WTC11 (cell line): ENCODE measurements around the gene RPUSD3. TPM values are rescaled to one million over a fixed set of nuclear protein-coding genes. Genes with fewer than 3 reads are reported as not detected.

Experiments
- ATAC-seq: fragments of 200-7000 bp; cut with Tn5 transposase; 2 replicates; pipeline ENCODE4 v1.10.0; 2021; ENCODE audit warnings: mild to moderate bottlenecking, moderate library complexity
- CTCF ChIA-PET: fragments of 300-600 bp; sonication (Branson Sonifier 250); formaldehyde crosslinking; loops from one replicate; lab custom pipeline; 2021; ENCODE audit warnings: antibody characterized with exemption; lab: Charles Lee
- POLR2A ChIA-PET: fragments of 350-600 bp; sonication (Branson Sonifier 250); formaldehyde crosslinking; loops from one replicate; lab custom pipeline; 2021; ENCODE audit warnings: antibody characterized with exemption; lab: Charles Lee
- DNase-seq: peaks from one replicate; pipeline ENCODE4 v3.0.0; 2021; ENCODE audit warnings: low spot score
- H3K27ac Mint-ChIP-seq: 2 replicates; pipeline ENCODE4 v1.8.0; 2021; ENCODE audit warnings: mixed read lengths
- H3K27me3 Mint-ChIP-seq: 2 replicates; pipeline ENCODE4 v1.8.0; 2021; ENCODE audit warnings: low read depth, mild to moderate bottlenecking, moderate library complexity, mixed read lengths
- H3K36me3 Mint-ChIP-seq: 2 replicates; pipeline ENCODE4 v1.8.0; 2021; ENCODE audit warnings: mixed read lengths
- H3K4me1 Mint-ChIP-seq: 2 replicates; pipeline ENCODE4 v1.8.0; 2022; ENCODE audit warnings: mixed read lengths
- H3K4me3 Mint-ChIP-seq: 2 replicates; pipeline ENCODE4 v1.8.0; 2021; ENCODE audit warnings: mild to moderate bottlenecking, moderate library complexity, mixed read lengths
- H3K9me3 Mint-ChIP-seq: 2 replicates; pipeline ENCODE4 v1.8.0; 2021; ENCODE audit warnings: mixed read lengths
- ELF4 ChIP-seq: sonication (generic); formaldehyde crosslinking; IDR thresholded peaks from 2 replicates; pipeline ENCODE4 v1.8.1; 2022; ENCODE audit warnings: low read depth, mild to moderate bottlenecking, moderate library complexity, missing genetic modification reagents
- EMX1 ChIP-seq: fragments of 250-450 bp; sonication (Bioruptor Pico); IDR thresholded peaks from 2 replicates; pipeline ENCODE4 v1.8.0; 2021; ENCODE audit warnings: mild to moderate bottlenecking
- GABPB1 ChIP-seq: sonication (generic); formaldehyde crosslinking; IDR thresholded peaks from 2 replicates; pipeline ENCODE4 v1.8.1; 2023; ENCODE audit warnings: mild to moderate bottlenecking, missing genetic modification reagents
- NFATC4 ChIP-seq: fragments of 250-450 bp; sonication (Bioruptor Pico); IDR thresholded peaks from 2 replicates; pipeline ENCODE4 v1.9.0; 2021; ENCODE audit warnings: mild to moderate bottlenecking
- NR1H2 ChIP-seq: sonication (generic); formaldehyde crosslinking; IDR thresholded peaks from 2 replicates; pipeline ENCODE4 v1.9.0; 2021; ENCODE audit warnings: mild to moderate bottlenecking, moderate library complexity, missing genetic modification reagents
- PRRX2 ChIP-seq: fragments of 250-450 bp; sonication (Bioruptor Pico); IDR thresholded peaks from 2 replicates; pipeline ENCODE4 v1.8.0; 2021; ENCODE audit warnings: mild to moderate bottlenecking
- SMAD4 ChIP-seq: sonication (generic); formaldehyde crosslinking; IDR thresholded peaks from 2 replicates; pipeline ENCODE4 v1.8.0; 2022; ENCODE audit warnings: mild to moderate bottlenecking, missing genetic modification reagents
- SOX15 ChIP-seq: fragments of 250-450 bp; sonication (Bioruptor Pico); IDR thresholded peaks from 2 replicates; pipeline ENCODE4 v1.9.0; 2021; ENCODE audit warnings: mild to moderate bottlenecking
- TCF7 ChIP-seq: sonication (generic); formaldehyde crosslinking; IDR thresholded peaks from 2 replicates; pipeline ENCODE4 v1.8.0; 2022; ENCODE audit warnings: mild to moderate bottlenecking, low read depth, missing genetic modification reagents, moderate library complexity
- TEAD4 ChIP-seq: sonication (generic); formaldehyde crosslinking; IDR thresholded peaks from 2 replicates; pipeline ENCODE4 v1.8.0; 2022; ENCODE audit warnings: mild to moderate bottlenecking, missing genetic modification reagents
- TP53 ChIP-seq: sonication (generic); formaldehyde crosslinking; IDR thresholded peaks from 2 replicates; pipeline ENCODE4 v1.8.1; 2023; ENCODE audit warnings: mild to moderate bottlenecking, missing genetic modification reagents
- ZBTB21 ChIP-seq: sonication (generic); formaldehyde crosslinking; IDR thresholded peaks from 2 replicates; pipeline ENCODE4 v1.8.1; 2023; ENCODE audit warnings: mild to moderate bottlenecking, missing genetic modification reagents, borderline replicate concordance
- ZNF138 ChIP-seq: sonication (generic); formaldehyde crosslinking; conservative IDR thresholded peaks from 2 replicates; pipeline ENCODE4 v1.8.1; 2022; ENCODE audit warnings: mild to moderate bottlenecking, moderate library complexity, missing genetic modification reagents
- ZNF263 ChIP-seq: sonication (generic); formaldehyde crosslinking; IDR thresholded peaks from 2 replicates; pipeline ENCODE4 v1.8.1; 2022; ENCODE audit warnings: low read depth, mild to moderate bottlenecking, moderate library complexity, missing genetic modification reagents
- total RNA-seq: library from RNA; stranded (reverse); gene quantifications from 3 replicates; pipeline ENCODE4 v1.2.3, GENCODE V29; 2021
- TF ChIP-seq, protein P1 (sequence below): sonication (generic); formaldehyde crosslinking; IDR thresholded peaks from 2 replicates; pipeline ENCODE4 v1.8.1; 2023; ENCODE audit warnings: mild to moderate bottlenecking, missing genetic modification reagents, moderate library complexity
- TF ChIP-seq, protein P2 (sequence below): sonication (generic); formaldehyde crosslinking; IDR thresholded peaks from 2 replicates; pipeline ENCODE4 v1.8.1; 2023; ENCODE audit warnings: mild to moderate bottlenecking, missing genetic modification reagents
- TF ChIP-seq, protein P3 (sequence below): sonication (generic); formaldehyde crosslinking; IDR thresholded peaks from 2 replicates; pipeline ENCODE4 v1.8.0; 2023; ENCODE audit warnings: mild to moderate bottlenecking, missing genetic modification reagents
- TF ChIP-seq, protein P4 (sequence below): sonication (generic); formaldehyde crosslinking; IDR thresholded peaks from 2 replicates; pipeline ENCODE4 v1.8.1; 2022; ENCODE audit warnings: low read depth, mild to moderate bottlenecking, moderate library complexity, missing genetic modification reagents, borderline replicate concordance
- TF ChIP-seq, protein P5 (sequence below): sonication (generic); formaldehyde crosslinking; IDR thresholded peaks from 2 replicates; pipeline ENCODE4 v1.8.1; 2023; ENCODE audit warnings: mild to moderate bottlenecking, missing genetic modification reagents, borderline replicate concordance

The RPUSD3 gene
- total RNA-seq, 1 experiment from 2014 or later: 95.5 TPM

DNA sequence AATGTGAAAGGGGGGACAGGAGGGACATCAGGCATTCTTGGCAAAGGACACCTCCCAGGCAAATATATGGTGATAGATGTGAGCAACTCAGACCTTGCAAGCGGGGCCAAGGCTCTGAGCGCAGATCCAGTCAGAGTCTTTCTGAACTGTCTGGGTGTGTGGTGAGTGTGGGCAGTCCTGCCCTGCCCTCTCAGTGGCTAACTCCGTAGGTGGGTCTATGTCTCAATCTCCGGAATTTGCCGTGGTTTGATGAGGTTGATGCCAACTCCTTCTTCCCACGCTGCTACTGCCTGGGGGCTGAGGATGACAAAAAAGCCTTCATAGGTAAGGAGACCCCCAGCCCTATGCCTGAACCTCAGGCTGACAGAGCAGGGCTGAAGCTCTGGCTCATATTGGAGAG lies 26.4 kb downstream of the RPUSD3 start:
- H3K9me3 Mint-ChIP-seq: no peaks in the 10 kb centered on the region

DNA sequence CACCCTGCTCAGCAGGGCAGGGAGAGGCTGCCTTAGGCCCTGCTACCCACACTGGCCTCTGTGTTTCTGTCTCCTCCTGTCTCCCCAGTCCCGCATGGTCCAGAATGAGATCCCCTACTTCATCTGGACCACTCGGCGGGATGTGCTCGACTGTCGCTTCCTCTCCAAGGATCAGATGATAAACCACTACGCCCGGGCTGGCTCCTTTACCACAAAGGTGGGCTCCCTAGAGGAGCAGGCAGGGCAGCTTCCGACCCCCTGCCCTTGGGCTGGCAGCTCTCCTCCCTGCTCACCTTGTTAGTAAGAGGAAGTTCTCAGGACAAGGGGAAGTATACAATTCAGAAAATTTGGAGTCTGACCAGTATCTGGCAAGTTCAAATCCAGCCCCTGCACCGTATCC lies 27.8 kb downstream of the RPUSD3 start:
- Mint-ChIP-seq H3K4me3 (no peak overlapping the region), H3K4me1 (peaks cover 5% of the 10 kb centered on the region; the same call in 1 of the 2 replicates), H3K27me3 (peaks cover 10% of the 10 kb centered on the region), H3K27ac (no peak overlapping the region), H3K9me3 (no peaks in the 10 kb centered on the region), H3K36me3 (no peaks in the 10 kb centered on the region)
- TF ChIP-seq, protein P1, sequence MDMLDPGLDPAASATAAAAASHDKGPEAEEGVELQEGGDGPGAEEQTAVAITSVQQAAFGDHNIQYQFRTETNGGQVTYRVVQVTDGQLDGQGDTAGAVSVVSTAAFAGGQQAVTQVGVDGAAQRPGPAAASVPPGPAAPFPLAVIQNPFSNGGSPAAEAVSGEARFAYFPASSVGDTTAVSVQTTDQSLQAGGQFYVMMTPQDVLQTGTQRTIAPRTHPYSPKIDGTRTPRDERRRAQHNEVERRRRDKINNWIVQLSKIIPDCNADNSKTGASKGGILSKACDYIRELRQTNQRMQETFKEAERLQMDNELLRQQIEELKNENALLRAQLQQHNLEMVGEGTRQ (CRISPR knock-in tag): no peak
- no peak for TF ChIP-seq NFATC4 (CRISPR knock-in tag)
- TF ChIP-seq, protein P2, sequence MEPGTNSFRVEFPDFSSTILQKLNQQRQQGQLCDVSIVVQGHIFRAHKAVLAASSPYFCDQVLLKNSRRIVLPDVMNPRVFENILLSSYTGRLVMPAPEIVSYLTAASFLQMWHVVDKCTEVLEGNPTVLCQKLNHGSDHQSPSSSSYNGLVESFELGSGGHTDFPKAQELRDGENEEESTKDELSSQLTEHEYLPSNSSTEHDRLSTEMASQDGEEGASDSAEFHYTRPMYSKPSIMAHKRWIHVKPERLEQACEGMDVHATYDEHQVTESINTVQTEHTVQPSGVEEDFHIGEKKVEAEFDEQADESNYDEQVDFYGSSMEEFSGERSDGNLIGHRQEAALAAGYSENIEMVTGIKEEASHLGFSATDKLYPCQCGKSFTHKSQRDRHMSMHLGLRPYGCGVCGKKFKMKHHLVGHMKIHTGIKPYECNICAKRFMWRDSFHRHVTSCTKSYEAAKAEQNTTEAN (CRISPR knock-in tag): no peak
- TF ChIP-seq ZNF138 (CRISPR knock-in tag): no peak
- no peak for TF ChIP-seq NR1H2 (CRISPR knock-in tag)
- TF ChIP-seq TP53 (CRISPR knock-in tag): no peak
- TF ChIP-seq, protein P3, sequence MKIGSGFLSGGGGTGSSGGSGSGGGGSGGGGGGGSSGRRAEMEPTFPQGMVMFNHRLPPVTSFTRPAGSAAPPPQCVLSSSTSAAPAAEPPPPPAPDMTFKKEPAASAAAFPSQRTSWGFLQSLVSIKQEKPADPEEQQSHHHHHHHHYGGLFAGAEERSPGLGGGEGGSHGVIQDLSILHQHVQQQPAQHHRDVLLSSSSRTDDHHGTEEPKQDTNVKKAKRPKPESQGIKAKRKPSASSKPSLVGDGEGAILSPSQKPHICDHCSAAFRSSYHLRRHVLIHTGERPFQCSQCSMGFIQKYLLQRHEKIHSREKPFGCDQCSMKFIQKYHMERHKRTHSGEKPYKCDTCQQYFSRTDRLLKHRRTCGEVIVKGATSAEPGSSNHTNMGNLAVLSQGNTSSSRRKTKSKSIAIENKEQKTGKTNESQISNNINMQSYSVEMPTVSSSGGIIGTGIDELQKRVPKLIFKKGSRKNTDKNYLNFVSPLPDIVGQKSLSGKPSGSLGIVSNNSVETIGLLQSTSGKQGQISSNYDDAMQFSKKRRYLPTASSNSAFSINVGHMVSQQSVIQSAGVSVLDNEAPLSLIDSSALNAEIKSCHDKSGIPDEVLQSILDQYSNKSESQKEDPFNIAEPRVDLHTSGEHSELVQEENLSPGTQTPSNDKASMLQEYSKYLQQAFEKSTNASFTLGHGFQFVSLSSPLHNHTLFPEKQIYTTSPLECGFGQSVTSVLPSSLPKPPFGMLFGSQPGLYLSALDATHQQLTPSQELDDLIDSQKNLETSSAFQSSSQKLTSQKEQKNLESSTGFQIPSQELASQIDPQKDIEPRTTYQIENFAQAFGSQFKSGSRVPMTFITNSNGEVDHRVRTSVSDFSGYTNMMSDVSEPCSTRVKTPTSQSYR (CRISPR knock-in tag): no peak
- TF ChIP-seq, protein P4, sequence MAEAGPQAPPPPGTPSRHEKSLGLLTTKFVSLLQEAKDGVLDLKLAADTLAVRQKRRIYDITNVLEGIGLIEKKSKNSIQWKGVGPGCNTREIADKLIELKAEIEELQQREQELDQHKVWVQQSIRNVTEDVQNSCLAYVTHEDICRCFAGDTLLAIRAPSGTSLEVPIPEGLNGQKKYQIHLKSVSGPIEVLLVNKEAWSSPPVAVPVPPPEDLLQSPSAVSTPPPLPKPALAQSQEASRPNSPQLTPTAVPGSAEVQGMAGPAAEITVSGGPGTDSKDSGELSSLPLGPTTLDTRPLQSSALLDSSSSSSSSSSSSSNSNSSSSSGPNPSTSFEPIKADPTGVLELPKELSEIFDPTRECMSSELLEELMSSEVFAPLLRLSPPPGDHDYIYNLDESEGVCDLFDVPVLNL (CRISPR knock-in tag): no peak
- TF ChIP-seq SMAD4: no peak
- TF ChIP-seq GABPB1 (CRISPR knock-in tag): no peak
- TF ChIP-seq ELF4: no peak
- no peak for TF ChIP-seq ZBTB21 (CRISPR knock-in tag)
- no peak for TF ChIP-seq TCF7 (CRISPR knock-in tag)
- TF ChIP-seq PRRX2: no peak
- TF ChIP-seq ZNF263 (CRISPR knock-in tag): no peak
- POLR2A ChIA-PET: no interaction called here
- CTCF ChIA-PET: no interaction called here
- ATAC-seq (no peak), DNase-seq (no peak)

More for the DNA sequence above, 26.4 kb downstream of the RPUSD3 start:
- CTCF ChIA-PET: interaction anchor here (1.0 kb wide), 1 partner anchor 9 kb away, joined by 3 read pairs; no protein-coding TSS in a partner anchor
- Mint-ChIP-seq H3K4me3 (no peak overlapping the region), H3K36me3 (no peaks in the 10 kb centered on the region), H3K27ac (no peak overlapping the region), H3K27me3 (no peaks in the 10 kb centered on the region; the same call in 1 of the 2 replicates), H3K4me1 (no peaks in the 10 kb centered on the region)
- DNase-seq (no peak), ATAC-seq (no peak)
- POLR2A ChIA-PET: no interaction called here
- TF ChIP-seq, protein P3 (CRISPR knock-in tag): no peak
- TF ChIP-seq SOX15 (CRISPR knock-in tag): no peak
- TF ChIP-seq TEAD4 (CRISPR knock-in tag): no peak
- no peak for TF ChIP-seq EMX1 (CRISPR knock-in tag)
- TF ChIP-seq, protein P5, sequence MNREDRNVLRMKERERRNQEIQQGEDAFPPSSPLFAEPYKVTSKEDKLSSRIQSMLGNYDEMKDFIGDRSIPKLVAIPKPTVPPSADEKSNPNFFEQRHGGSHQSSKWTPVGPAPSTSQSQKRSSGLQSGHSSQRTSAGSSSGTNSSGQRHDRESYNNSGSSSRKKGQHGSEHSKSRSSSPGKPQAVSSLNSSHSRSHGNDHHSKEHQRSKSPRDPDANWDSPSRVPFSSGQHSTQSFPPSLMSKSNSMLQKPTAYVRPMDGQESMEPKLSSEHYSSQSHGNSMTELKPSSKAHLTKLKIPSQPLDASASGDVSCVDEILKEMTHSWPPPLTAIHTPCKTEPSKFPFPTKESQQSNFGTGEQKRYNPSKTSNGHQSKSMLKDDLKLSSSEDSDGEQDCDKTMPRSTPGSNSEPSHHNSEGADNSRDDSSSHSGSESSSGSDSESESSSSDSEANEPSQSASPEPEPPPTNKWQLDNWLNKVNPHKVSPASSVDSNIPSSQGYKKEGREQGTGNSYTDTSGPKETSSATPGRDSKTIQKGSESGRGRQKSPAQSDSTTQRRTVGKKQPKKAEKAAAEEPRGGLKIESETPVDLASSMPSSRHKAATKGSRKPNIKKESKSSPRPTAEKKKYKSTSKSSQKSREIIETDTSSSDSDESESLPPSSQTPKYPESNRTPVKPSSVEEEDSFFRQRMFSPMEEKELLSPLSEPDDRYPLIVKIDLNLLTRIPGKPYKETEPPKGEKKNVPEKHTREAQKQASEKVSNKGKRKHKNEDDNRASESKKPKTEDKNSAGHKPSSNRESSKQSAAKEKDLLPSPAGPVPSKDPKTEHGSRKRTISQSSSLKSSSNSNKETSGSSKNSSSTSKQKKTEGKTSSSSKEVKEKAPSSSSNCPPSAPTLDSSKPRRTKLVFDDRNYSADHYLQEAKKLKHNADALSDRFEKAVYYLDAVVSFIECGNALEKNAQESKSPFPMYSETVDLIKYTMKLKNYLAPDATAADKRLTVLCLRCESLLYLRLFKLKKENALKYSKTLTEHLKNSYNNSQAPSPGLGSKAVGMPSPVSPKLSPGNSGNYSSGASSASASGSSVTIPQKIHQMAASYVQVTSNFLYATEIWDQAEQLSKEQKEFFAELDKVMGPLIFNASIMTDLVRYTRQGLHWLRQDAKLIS: no peak
